GM19240 (cell line): Measurements from ENCODE around the gene ANKRD53.

Experiments used
- DNase-seq: peaks from one replicate; pipeline ENCODE4 v3.0.0; 2011; ENCODE audit warnings: low spot score; ENCODE audit not compliant: insufficient read length

The ANKRD53 gene, protein sequence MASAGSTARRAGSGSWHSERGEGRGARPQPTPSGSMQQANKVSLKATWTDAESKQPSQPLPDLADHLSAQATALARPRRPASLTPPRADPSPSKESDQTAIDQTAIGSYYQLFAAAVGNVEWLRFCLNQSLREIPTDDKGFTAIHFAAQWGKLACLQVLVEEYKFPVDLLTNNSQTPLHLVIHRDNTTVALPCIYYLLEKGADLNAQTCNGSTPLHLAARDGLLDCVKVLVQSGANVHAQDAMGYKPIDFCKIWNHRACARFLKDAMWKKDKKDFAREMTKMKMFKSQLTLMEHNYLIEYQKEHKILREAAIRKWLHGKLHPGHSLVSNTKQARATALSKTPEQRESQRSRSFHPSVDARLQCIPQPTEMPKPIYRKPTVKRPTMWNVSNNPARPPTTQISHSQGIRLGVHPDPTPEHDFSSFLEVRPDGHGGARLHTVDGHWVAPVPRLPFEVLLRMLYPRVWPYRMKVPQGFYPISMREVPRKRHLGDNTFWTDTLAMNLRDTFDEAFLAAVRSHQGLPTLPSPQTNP

DNA sequence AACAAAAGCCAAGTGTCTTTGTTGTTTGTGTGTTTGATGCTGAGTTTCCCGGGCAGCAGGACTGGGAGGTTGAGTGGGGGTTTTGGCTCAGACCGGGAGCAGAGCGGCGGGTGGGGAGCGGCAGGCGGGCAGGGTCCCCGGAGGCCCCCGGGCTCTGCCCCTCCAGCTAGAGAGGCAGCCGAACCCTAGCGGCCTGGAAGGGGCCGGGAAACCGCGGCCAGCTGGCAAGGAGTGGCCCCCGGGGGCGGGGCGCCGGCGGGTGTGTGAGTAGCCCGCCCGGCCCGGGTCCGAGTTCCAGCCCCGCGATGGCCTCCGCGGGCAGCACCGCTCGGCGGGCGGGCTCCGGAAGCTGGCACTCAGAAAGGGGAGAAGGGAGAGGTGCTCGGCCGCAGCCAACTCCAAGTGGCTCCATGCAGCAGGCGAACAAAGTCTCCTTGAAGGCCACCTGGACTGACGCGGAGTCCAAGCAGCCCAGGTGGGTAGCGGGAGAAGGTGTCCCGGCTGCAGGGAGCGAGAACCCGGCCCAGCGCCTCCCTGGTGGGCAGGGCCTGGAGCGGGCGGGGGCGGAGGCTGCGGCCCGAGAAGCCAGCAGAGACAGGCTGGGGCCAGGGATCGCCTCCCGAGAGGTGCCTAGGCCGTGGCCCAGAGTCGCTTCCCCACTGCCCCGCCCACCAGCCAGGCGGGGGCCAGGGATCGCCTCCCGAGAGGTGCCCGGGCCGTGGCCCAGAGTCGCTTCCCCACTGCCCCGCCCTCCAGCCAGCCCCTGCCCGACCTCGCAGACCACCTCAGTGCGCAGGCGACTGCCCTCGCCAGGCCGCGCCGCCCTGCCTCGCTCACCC lies at the start of gene ANKRD53:
TSS of gene ANKRD53 (plus strand) at position 290 of the 839 bp plus-strand sequence. CDS start at position 306, 16 bp downstream.
- no peak for DNase-seq

- no peak for DNase-seq
Measured at GRCh38 chr2:70930371-70931329, 47.8 kb upstream of the ANKRD53 start.

GRCh38 chr2:70931376-70932000 lies 46.9 kb upstream of the ANKRD53 start:
- no peak for DNase-seq

- no peak for DNase-seq
Measured at GRCh38 chr2:70932631-70933230, 45.7 kb upstream of the ANKRD53 start.

- DNase-seq = no peak
Measured at GRCh38 chr2:70934981-70935380, 43.4 kb upstream of the ANKRD53 start.

DNA sequence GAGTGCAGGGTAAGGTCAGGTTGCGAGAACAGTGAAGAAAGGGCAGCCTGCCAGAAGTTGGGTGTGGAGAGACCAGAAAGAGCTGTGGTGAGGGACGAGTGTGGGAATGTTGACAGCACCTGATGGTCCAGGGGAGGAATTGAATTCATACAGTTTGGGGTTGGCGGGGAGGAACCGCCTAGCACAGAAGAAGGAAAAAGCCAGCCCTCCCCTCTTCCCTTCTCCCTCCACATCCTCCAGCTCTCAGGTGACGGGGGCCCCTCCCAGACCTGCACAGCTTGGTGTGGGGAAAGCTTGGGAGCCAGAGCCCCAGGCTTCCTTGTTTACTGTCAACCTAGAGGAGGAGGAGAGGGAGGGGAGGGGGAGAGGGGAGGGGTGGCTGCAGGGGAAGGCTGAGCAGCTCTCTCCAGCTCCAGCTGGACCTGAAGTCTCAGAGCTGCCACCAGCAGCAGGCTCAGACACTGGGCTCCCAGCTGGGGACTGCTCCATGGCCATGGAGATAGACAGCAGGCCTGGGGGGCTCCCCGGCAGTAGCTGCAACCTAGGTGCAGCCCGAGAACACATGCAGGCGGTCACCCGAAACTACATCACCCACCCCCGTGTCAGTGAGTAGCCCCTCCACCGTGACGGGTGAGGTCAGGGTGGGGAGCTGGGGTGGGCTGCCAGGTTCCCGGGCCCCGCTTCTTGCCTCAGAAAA lies 42.8 kb upstream of the ANKRD53 start, which contains the start of gene ATP6V1B1:
TSS of gene ATP6V1B1 (plus strand) at position 433 of the 697 bp plus-strand sequence. CDS start at position 488, 55 bp downstream.
- DNase-seq = no peak

DNA sequence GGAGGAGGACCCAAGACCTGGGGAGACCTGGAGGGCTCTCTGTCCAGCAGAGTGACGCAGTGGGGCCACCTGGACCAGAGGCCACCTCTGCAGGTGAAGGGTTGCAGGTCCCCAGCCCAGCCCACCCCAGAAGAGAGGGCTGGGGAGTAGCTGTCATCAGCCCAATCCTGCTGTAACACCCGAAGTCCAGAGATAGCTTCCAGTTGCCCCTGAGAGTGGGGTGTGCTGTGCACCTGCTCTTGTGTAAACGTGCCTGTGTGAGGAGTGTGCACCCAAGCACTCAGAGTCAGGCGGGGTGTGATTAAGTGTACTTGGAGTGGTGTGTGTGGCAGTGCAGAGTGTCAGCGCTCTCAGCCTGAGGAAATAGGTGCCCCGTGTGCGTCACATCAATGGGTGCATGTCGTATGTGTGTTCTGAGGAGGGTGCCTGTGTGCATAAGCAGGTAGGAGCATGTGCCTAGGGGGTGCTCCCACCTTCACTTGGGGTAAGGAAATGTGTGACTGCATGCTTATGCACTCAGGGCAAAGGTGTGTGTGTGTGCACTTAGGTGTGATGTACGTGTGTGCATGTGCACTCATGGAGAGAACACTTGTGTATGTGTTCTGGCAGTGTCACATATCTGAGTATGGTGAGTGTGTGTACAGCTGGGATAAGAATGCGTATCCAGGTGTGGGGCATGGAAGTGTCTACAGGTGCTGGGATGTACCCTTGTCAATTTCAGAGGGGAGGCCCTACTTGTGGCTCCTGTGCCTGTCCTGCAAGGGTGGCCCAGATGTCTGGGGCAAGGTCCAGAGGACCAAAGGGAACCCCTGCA lies 42.1 kb upstream of the ANKRD53 start:
- no peak for DNase-seq

- no peak for DNase-seq
Measured at GRCh38 chr2:70936979-70937811, 41.2 kb upstream of the ANKRD53 start.

- DNase-seq = no peak
Measured at GRCh38 chr2:70937866-70938585, 40.4 kb upstream of the ANKRD53 start.

- no peak for DNase-seq
Measured at GRCh38 chr2:70938586-70938950, 39.9 kb upstream of the ANKRD53 start.

DNA sequence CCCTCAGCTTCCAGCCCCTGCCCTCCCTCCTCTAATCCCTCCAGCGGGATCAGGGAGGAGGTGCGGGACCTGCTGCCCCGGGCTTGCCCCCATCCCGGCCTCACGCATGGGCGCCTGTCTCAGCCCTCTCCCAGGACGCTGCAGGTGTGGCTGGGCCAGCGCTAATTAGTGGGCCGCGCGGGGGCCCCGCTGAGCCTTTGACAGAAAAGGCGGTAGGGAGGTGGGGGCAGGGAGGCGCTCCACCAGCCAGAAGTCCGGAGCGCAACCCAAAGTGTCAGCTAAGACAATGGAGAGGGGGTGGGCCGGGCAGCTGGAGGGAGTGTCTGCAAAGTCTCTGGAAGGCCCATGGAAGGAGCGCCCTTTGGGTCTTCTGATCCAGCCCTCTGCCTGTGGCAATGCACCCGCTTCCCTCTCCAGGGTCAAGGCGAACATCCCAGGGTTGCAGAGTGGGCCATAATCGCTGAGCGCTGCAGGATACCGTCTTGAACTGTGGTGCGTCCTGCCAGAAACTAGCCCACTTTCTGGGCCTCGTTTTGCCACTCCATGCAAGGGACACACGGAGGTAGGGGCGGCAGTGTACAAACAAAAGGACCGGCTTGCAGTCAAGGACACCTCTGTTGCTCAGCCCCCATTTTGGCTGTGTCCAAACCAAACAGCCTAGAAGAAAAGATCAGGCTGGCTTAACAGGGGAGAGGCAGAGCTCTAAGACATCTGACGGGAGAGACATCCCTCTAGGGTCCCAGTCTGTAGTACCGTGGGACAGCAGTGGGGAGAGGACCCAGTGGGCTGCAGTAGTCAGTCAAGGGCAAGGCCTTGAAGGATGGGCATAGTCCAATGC lies 39.2 kb upstream of the ANKRD53 start:
- DNase-seq = no peak

DNA sequence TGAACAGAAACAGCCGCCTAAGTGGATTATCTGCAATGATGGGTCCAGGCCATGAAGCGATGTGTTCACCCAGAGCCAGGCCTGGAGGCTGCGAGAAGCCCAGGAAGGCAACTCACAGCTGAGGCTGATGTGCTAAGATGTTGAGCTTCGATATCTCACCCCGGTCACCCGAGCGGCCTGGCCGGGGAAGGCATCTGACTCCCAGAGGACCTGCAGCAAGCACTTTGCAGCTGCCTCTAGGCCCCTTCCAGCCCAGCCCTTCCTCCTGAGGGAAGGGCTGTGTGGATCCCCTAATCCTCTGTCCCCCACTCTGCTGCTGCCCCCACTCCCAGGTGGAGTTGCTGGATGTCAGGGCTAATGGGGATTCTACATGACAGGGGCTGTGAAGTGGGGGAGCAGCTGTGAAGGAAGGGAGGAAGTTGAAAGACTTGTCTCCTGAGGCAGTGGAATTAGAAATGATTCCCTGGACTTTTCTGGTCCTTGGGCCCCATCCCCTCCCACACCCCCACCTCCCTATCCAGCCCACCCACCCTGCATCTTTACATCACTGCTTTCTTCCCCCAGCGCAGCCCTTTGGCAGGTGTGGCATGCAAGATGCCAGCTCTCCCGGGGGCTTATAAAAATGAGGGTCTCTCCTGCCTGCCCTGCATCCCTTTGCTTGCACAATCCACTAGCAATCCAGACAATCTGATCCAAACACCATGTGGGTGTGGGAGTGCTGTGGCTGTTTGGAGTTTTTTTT lies 38.4 kb upstream of the ANKRD53 start:
- DNase-seq = no peak

- no peak for DNase-seq
Measured at GRCh38 chr2:70941186-70941585, 37.2 kb upstream of the ANKRD53 start.

GRCh38 chr2:70941701-70942100 lies 36.7 kb upstream of the ANKRD53 start:
- DNase-seq = no peak

DNA sequence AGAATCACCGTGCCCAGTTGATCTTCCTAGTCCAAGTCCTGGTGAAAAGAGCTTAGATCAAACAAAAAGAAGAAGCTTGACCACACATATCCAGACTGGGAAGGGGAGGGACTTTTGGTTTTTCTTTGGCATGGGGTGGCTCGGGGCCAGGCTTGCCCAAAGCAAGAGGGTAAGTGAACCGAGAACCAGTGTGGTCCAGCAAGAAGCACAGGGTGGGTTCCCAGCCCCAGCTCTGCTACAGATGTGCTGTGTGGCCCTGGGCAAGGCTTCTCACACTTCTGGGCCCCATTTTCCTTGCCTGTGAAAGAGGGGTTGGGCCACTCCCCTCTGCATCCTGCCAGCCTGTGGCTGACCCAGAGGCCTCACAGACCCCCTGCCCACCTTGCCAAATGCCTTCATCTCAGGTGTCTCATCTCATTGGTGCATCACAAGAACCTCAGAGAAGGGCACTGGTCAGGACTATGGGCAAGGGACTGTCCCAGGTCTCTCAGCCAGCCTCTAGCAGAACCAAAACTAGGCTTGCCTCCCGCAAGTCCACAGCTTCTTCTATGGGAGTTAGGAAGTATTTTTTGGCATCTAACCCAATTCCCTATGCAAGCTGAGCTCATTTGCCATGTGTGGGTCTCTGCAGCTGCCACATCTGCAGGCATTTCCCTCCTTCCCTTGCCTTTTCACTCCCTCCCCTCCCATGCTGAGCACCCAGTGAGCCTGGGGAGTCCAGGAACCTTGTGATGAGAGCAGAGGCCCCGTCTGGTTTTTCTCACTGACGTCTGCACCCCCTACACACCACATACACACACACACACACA lies 35.8 kb upstream of the ANKRD53 start:
- DNase-seq = no peak
